Measurements from ENCODE around the gene CNGB1. TPM values are rescaled to one million over a fixed set of nuclear protein-coding genes. Genes with fewer than 3 reads are reported as not detected.

The CNGB1 gene
- total RNA-seq (2022) (0.17 TPM in 1 of 2 replicates, not detected in the other), Bru-seq, nascent RNA (percentile 3 among the genes with signal in this experiment), BruChase-seq, experiment 1, labeled RNA remaining after a 6-hour chase (percentile 5 among the genes with signal in this experiment), BruChase-seq, experiment 2, labeled RNA remaining after a 2-hour chase (percentile 2 among the genes with signal in this experiment)
- long read RNA-seq, partial matches to known transcripts, result 0 of 3 reads
- long read RNA-seq, other reads (novel, unspliced or antisense), result 3 of 3 reads

GRCh38 chr16:57970970-57971369 is at the start of gene CNGB1:
CNGB1 (minus strand) TSS chr16:57971128; CDS start chr16:57967286, 3,842 bp downstream.
- no peak for TF ChIP-seq CTCF (IDR thresholded peaks at IDR 0.05; ENCODE audit: unreplicated experiment)
- POLR2A ChIA-PET, result no interaction called here
- no peaks in the 10 kb centered on the region for H3K36me3 Mint-ChIP-seq (ENCODE audit: insufficient read depth, unreplicated experiment)
- H3K27me3 Mint-ChIP-seq (ENCODE audit: insufficient read depth, unreplicated experiment), result no peaks in the 10 kb centered on the region
- no peak within 1 kb of the TSS for H3K27ac Mint-ChIP-seq (ENCODE audit: low read depth, unreplicated experiment)
- intact Hi-C loops (cut with micrococcal nuclease), result no loop called here
- H3K4me1 Mint-ChIP-seq (ENCODE audit: insufficient read depth, unreplicated experiment), result peaks cover 3% of the 10 kb centered on the region
- CTCF ChIA-PET, result interaction anchor here (0.6 to 1.5 kb wide), 3 partner anchors 14 to 100 kb away, joined by 4 read pairs; no protein-coding TSS in a partner anchor
- H3K4me3 Mint-ChIP-seq (ENCODE audit: unreplicated experiment), result no peak within 1 kb of the TSS
- H3K9me3 Mint-ChIP-seq (ENCODE audit: unreplicated experiment), result no peaks in the 10 kb centered on the region
- BruUV-seq (replicated peaks), result no TSS peak
- no peak for DNase-seq (ENCODE audit: unreplicated experiment)

- no TSS peak for BruUV-seq (replicated peaks)
- peaks cover 15% of the 10 kb centered on the region for H3K36me3 Mint-ChIP-seq (ENCODE audit: insufficient read depth, unreplicated experiment)
- H3K4me1 Mint-ChIP-seq (ENCODE audit: insufficient read depth, unreplicated experiment), result peaks cover 15% of the 10 kb centered on the region
- TF ChIP-seq CTCF (IDR thresholded peaks at IDR 0.05; ENCODE audit: unreplicated experiment), result no peak
- ChIA-PET CTCF (interaction anchor here (0.5 to 3.2 kb wide), 8 partner anchors 10 to 176 kb away, joined by 3 to 20 read pairs (median 4); no protein-coding TSS in a partner anchor), POLR2A (no interaction called here)
- H3K9me3 Mint-ChIP-seq (ENCODE audit: unreplicated experiment), result no peaks in the 10 kb centered on the region
- no peak for DNase-seq (ENCODE audit: unreplicated experiment)
- intact Hi-C loops (cut with micrococcal nuclease), result loop anchor here (1.0 to 5.0 kb wide), 4 partner anchors 102 to 467 kb away; partner anchors contain the start of gene CSNK2A2
- H3K4me3 Mint-ChIP-seq (ENCODE audit: unreplicated experiment), result no peak overlapping the region
- H3K27ac Mint-ChIP-seq (ENCODE audit: low read depth, unreplicated experiment), result no peak overlapping the region
- no peaks in the 10 kb centered on the region for H3K27me3 Mint-ChIP-seq (ENCODE audit: insufficient read depth, unreplicated experiment)
Observed at GRCh38 chr16:58019866-58020538, 49.1 kb upstream of the CNGB1 start.

- H3K9me3 Mint-ChIP-seq (ENCODE audit: unreplicated experiment), result no peaks in the 10 kb centered on the region
Observed at GRCh38 chr16:58018803-58019202, 47.9 kb upstream of the CNGB1 start.

More at GRCh38 chr16:58018803-58019202, 47.9 kb upstream of the CNGB1 start:
- CTCF ChIA-PET, result interaction anchor here (0.5 to 3.2 kb wide), 8 partner anchors 9 to 345 kb away, joined by 3 to 20 read pairs (median 4); no protein-coding TSS in a partner anchor
- Mint-ChIP-seq H3K27me3 (ENCODE audit: insufficient read depth, unreplicated experiment) (no peaks in the 10 kb centered on the region), H3K4me3 (ENCODE audit: unreplicated experiment) (no peak overlapping the region), H3K27ac (ENCODE audit: low read depth, unreplicated experiment) (no peak overlapping the region), H3K36me3 (ENCODE audit: insufficient read depth, unreplicated experiment) (peaks cover 19% of the 10 kb centered on the region), H3K4me1 (ENCODE audit: insufficient read depth, unreplicated experiment) (peaks cover 15% of the 10 kb centered on the region)
- no TSS peak for BruUV-seq (replicated peaks)
- TF ChIP-seq CTCF (IDR thresholded peaks at IDR 0.05; ENCODE audit: unreplicated experiment), result no peak
- POLR2A ChIA-PET, result interaction anchor here (0.6 to 1.0 kb wide), 2 partner anchors 33 to 166 kb away, joined by 3 read pairs; no protein-coding TSS in a partner anchor
- DNase-seq (ENCODE audit: unreplicated experiment), result no peak
- intact Hi-C loops (cut with micrococcal nuclease), result no loop called here

Measured in MCF 10A (cell line).